A549 treated with Hydrocortisone at 1 μM for 4 hours (cell line): ENCODE data around the gene PDHX. TPM values are rescaled to one million over a fixed set of nuclear protein-coding genes. Genes with fewer than 3 reads are reported as not detected.

ENCODE experiments used
- total RNA-seq: library from RNA; stranded (reverse); fragments of 200-300 nt; extraction: Qiagen RNA extraction; gene quantifications from 5 replicates; pipeline ENCODE4 v1.2.3, GENCODE V29; 2022

PDHX gene
- 25.8 to 38.1 TPM (median 29.7 TPM) in 5 replicates for total RNA-seq

GRCh38 chr11:34916015-34916842, at the start of gene PDHX, which contains the start of gene APIP:
PDHX (plus strand) TSS chr11:34916618; CDS start chr11:34916656, 38 bp downstream.
APIP (minus strand) TSS chr11:34916379; CDS start chr11:34916284, 95 bp downstream.

Other genes starting within 250 kb of the PDHX start
- 20.2 to 24.7 TPM (median 22.8 TPM) in 5 replicates for gene APIP, start 239 bp upstream of the PDHX start, total RNA-seq
- gene CD44, start 222.6 kb downstream of the PDHX start, total RNA-seq: 596 to 899 TPM (median 666 TPM) in 5 replicates